CD14-positive monocyte (primary cell): ENCODE data around the gene CC2D1A. TPM values are rescaled to one million over a fixed set of nuclear protein-coding genes. Genes with fewer than 3 reads are reported as not detected.
A peak's percentile ranks its signal among the peaks of the same experiment; 100 is the strongest.

Experiments
- DNase-seq, 3 donors: peaks; one replicate each; pipeline ENCODE4 v3.0.0-alpha.2; 2011 to 2022
- H2AFZ ChIP-seq: 2 replicates; pipeline ENCODE4 v1.6.0; 2012; ENCODE audit warnings: mild to moderate bottlenecking, low read depth, low read length, inconsistent platforms; ENCODE audit not compliant: insufficient read depth, poor library complexity, severe bottlenecking
- H3K27ac ChIP-seq, 2 donors: 1 replicate in 1 of 2; 2 replicates in 1 of 2; pipeline ENCODE4 v1.5.1; 2012 to 2013; ENCODE audit warnings: low read length in 2 of 2, control low read depth in 1 of 2, inconsistent platforms in 1 of 2, low read depth in 1 of 2, mild to moderate bottlenecking in 1 of 2
- H3K27me3 ChIP-seq, 2 donors: one replicate each; pipeline versions ENCODE4 v1.6.0 to v1.6.1; 2011 to 2013; ENCODE audit warnings: low read length in 2 of 2; ENCODE audit not compliant: control insufficient read depth in 2 of 2, insufficient read depth in 2 of 2
- H3K36me3 ChIP-seq, 2 donors: replicated peaks in 1 of 2; 1 replicate in 1 of 2; 2 replicates in 1 of 2; pipeline versions ENCODE4 v1.5.1 to v1.6.1; 2012 to 2013; ENCODE audit warnings: low read length in 2 of 2, control low read depth in 1 of 2, inconsistent platforms in 1 of 2, mild to moderate bottlenecking in 1 of 2; ENCODE audit not compliant: insufficient read depth in 2 of 2, control insufficient read depth in 1 of 2
- H3K4me1 ChIP-seq, 2 donors: 1 replicate in 1 of 2; 2 replicates in 1 of 2; pipeline versions ENCODE4 v1.5.1 to v1.6.1; 2012 to 2013; ENCODE audit warnings: low read length in 2 of 2, control low read depth in 1 of 2, inconsistent platforms in 1 of 2, mild to moderate bottlenecking in 1 of 2, moderate library complexity in 1 of 2; ENCODE audit not compliant: insufficient read depth in 2 of 2, control insufficient read depth in 1 of 2
- H3K4me2 ChIP-seq: replicated peaks from 2 replicates; pipeline ENCODE3; 2012; ENCODE audit warnings: low read length, moderate library complexity, mild to moderate bottlenecking; ENCODE audit not compliant: poor library complexity, severe bottlenecking; ENCODE audit errors: extremely low read depth
- H3K4me3 ChIP-seq, 3 experiments: fragments of 200-600 bp in 1 of 3; sonication (generic) in 1 of 3; replicated peaks in 1 of 3; 1 replicate in 2 of 3; 2 replicates in 1 of 3; pipeline ENCODE4 v1.5.1; 2011 to 2013; ENCODE audit warnings: low read length in 3 of 3, mild to moderate bottlenecking in 3 of 3, control low read depth in 2 of 3, low read depth in 2 of 3, inconsistent platforms in 1 of 3, moderate library complexity in 1 of 3
- H3K79me2 ChIP-seq: 2 replicates; pipeline ENCODE4 v1.6.0; 2012; ENCODE audit warnings: mild to moderate bottlenecking, control low read depth, inconsistent platforms, low read length, moderate library complexity; ENCODE audit not compliant: insufficient read depth
- H3K9ac ChIP-seq: 2 replicates; pipeline ENCODE4 v1.6.0; 2017; ENCODE audit warnings: low read length, mild to moderate bottlenecking; ENCODE audit not compliant: insufficient read depth, poor library complexity, severe bottlenecking
- H3K9me3 ChIP-seq, 2 donors: replicated peaks in 1 of 2; 1 replicate in 1 of 2; 2 replicates in 1 of 2; pipeline versions ENCODE4 v1.5.1 to v1.6.1; 2012 to 2013; ENCODE audit warnings: low read length in 2 of 2, control low read depth in 1 of 2; ENCODE audit not compliant: control insufficient read depth in 1 of 2, insufficient read depth in 1 of 2
- H4K20me1 ChIP-seq: 2 replicates; pipeline ENCODE4 v1.6.0; 2012; ENCODE audit warnings: mild to moderate bottlenecking, low read length, control low read depth, moderate library complexity; ENCODE audit not compliant: insufficient read depth
- H3K27ac Mint-ChIP-seq, 7 donors: one replicate each; pipeline ENCODE4 v1.8.0; 2020; ENCODE audit warnings: mild to moderate bottlenecking in 7 of 7, mixed read lengths in 7 of 7, moderate library complexity in 6 of 7, inconsistent platforms in 2 of 7
- H3K27me3 Mint-ChIP-seq, 3 donors: one replicate each; pipeline ENCODE4 v1.8.0; 2021 to 2022; ENCODE audit warnings: low read depth in 3 of 3, mild to moderate bottlenecking in 3 of 3, mixed read lengths in 3 of 3, moderate library complexity in 3 of 3, inconsistent platforms in 1 of 3
- H3K36me3 Mint-ChIP-seq, 2 donors: one replicate each; pipeline ENCODE4 v1.8.0; 2020; ENCODE audit warnings: mixed read lengths in 2 of 2, inconsistent platforms in 1 of 2, mild to moderate bottlenecking in 1 of 2
- H3K4me1 Mint-ChIP-seq: one replicate; pipeline ENCODE4 v1.8.0; 2020; ENCODE audit warnings: mild to moderate bottlenecking, mixed read lengths
- H3K4me3 Mint-ChIP-seq, 2 donors: one replicate each; pipeline ENCODE4 v1.8.0; 2020; ENCODE audit warnings: mild to moderate bottlenecking in 2 of 2, mixed read lengths in 2 of 2, moderate library complexity in 1 of 2
- H3K9me3 Mint-ChIP-seq, 7 donors: one replicate each; pipeline ENCODE4 v1.8.0; 2020 to 2022; ENCODE audit warnings: mixed read lengths in 7 of 7, mild to moderate bottlenecking in 6 of 7, moderate library complexity in 6 of 7, inconsistent platforms in 2 of 7
- CTCF ChIP-seq: fragments of 200-600 bp; IDR thresholded peaks from one replicate; pipeline ENCODE4 v1.8.0; 2022; ENCODE audit warnings: antibody characterized with exemption, mild to moderate bottlenecking
- WGBS: methylation state at CpG from one replicate; pipeline ENCODE4 v1.1.5; 2013; ENCODE audit warnings: missing lambda C conversion rate; ENCODE audit not compliant: insufficient coverage; 5-methylcytosine and 5-hydroxymethylcytosine counted together
- intact Hi-C, 2 donors: fragments of 100-400 bp; cut with micrococcal nuclease; formaldehyde crosslinking; loops; one replicate each; pipeline versions ENCODE4 v1.15.0 to v1.15.1; 2023
- polyA plus RNA-seq, 3 donors: library from polyadenylated mRNA; depleted of rRNA in 1 of 3; unstranded in 2 of 3; stranded (reverse) in 1 of 3; fragments of 300-500 nt in 2 of 3; fragments of >200 nt in 1 of 3; fragmentation: Illumina TruSeq in 2 of 3; gene quantifications; 1 replicate in 2 of 3; 2 replicates in 1 of 3; pipeline ENCODE4 v1.2.3, GENCODE V29; 2012 to 2021

CC2D1A gene
- polyA plus RNA-seq, 3 donors, result 4.6 to 27.0 (median 6.2) TPM

GRCh38 chr19:13957051-13957450 is 51.0 kb downstream of the CC2D1A start:
- Histone ChIP-seq H3K4me2 (no peak overlapping the region), H3K9ac (no peak overlapping the region), H2AFZ (no peak overlapping the region), H3K27ac (no peak overlapping the region), H3K9me3 (no peaks in the 10 kb centered on the region), H3K4me3 (no peak overlapping the region), H4K20me1 (peaks cover 39% of the 10 kb centered on the region), H3K27me3 (no peaks in the 10 kb centered on the region), H3K79me2 (peaks cover 35% of the 10 kb centered on the region), H3K4me1 (peaks cover 12 to 15% of the 10 kb centered on the region in 2 donors), H3K36me3 (peaks cover 71 to 81% of the 10 kb centered on the region in 2 donors)
- TF ChIP-seq CTCF, result no peak
- no peaks in the 10 kb centered on the region for H3K9me3 Mint-ChIP-seq
- H3K27ac Mint-ChIP-seq, result peak overlapping the region in 2 of 7 donors; percentile 50 to 65
- H3K4me3 Mint-ChIP-seq, result no peak overlapping the region
- no peak for DNase-seq
- intact Hi-C loops, result no loop called here
- WGBS, result 96% methylated on average over 8 of the region's 8 CpGs
- H3K36me3 Mint-ChIP-seq, result peaks cover 48 to 74% of the 10 kb centered on the region in 2 donors
- H3K27me3 Mint-ChIP-seq, result no peaks in the 10 kb centered on the region
- H3K4me1 Mint-ChIP-seq, result peaks cover 11% of the 10 kb centered on the region

GRCh38 chr19:13958043-13958442 is 52.0 kb downstream of the CC2D1A start:
- H3K27ac Mint-ChIP-seq, result peak overlapping the region in 2 of 7 donors; percentile 1 to 57

More at GRCh38 chr19:13958043-13958442, 52.0 kb downstream of the CC2D1A start:
- intact Hi-C loops, result no loop called here
- Mint-ChIP-seq H3K36me3 (peaks cover 48 to 74% of the 10 kb centered on the region in 2 donors), H3K27me3 (no peaks in the 10 kb centered on the region), H3K9me3 (no peaks in the 10 kb centered on the region), H3K4me3 (no peak overlapping the region), H3K4me1 (peaks cover 9% of the 10 kb centered on the region)
- H4K20me1 ChIP-seq, result peaks cover 38% of the 10 kb centered on the region
- H3K27me3 ChIP-seq, result no peaks in the 10 kb centered on the region
- WGBS, result 90% methylated on average over 11 of the region's 12 CpGs
- peaks cover 10 to 12% of the 10 kb centered on the region in 2 donors for H3K4me1 ChIP-seq
- no peaks in the 10 kb centered on the region for H3K9me3 ChIP-seq
- peaks cover 27% of the 10 kb centered on the region for H3K79me2 ChIP-seq
- H3K4me3 ChIP-seq, result no peak overlapping the region
- peak overlapping the region in 1 of 2 donors; percentile 20 for H3K27ac ChIP-seq
- H3K36me3 ChIP-seq, result peaks cover 73 to 88% of the 10 kb centered on the region in 2 donors
- no peak overlapping the region for H3K4me2 ChIP-seq
- H2AFZ ChIP-seq, result no peak overlapping the region
- no peak for TF ChIP-seq CTCF
- DNase-seq, result no peak
- H3K9ac ChIP-seq, result no peak overlapping the region
